Measurements from ENCODE around the gene RAB26. TPM values are rescaled to one million over a fixed set of nuclear protein-coding genes. Genes with fewer than 3 reads are reported as not detected.

The RAB26 gene
- total RNA-seq, 1 donor from 2014 or later, result 0.98 TPM

DNA sequence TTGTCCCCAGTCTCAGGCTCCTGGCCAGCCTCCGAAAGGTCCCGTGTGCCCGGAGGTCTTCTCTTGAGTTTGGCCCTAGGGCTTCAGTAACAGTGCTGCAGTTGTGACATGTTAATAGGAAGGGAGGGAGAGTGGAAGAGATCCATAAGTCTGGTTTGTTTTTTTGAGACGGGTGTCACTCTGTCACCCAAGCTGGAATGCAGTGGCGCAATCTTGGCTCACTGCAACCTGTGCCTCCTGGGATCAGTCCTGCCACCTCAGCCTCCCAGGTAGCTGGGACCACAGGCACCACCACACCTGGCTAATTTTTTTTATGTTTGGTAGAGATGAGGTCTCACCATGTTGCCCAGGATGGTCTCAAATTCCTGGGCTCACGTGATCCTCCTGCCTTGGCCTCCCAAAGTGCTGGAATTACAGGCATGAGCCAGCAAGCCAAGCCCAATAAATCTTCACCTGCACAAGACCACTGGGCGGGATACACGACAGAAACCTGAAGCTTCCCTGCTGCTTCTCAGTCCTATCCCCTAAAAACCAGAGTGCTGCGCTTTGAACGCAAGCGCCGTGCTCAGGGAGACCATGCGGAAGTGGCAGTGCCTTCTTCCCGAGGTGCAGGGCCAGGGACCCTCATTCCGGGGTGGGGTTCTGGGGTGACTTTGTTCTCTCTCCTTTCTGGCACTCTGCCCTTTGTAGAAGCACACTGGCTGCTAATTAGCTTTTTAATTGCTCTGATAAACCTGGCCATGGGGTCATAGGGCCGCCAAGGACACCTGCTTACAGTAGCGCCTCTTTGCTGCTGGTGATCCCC, 18.0 kb downstream of the RAB26 start:
- no peak for DNase-seq (ENCODE audit: low read depth, low spot score)
- Mint-ChIP-seq H3K4me1 (no peaks in the 10 kb centered on the region), H3K9me3 (no peaks in the 10 kb centered on the region), H3K36me3 (ENCODE audit: low read depth) (peaks cover 2% of the 10 kb centered on the region), H3K27ac (ENCODE audit: unreplicated experiment) (no peak overlapping the region), H3K27me3 (ENCODE audit: low read depth) (no peaks in the 10 kb centered on the region), H3K4me3 (no peak overlapping the region)
- TF ChIP-seq, protein P1, sequence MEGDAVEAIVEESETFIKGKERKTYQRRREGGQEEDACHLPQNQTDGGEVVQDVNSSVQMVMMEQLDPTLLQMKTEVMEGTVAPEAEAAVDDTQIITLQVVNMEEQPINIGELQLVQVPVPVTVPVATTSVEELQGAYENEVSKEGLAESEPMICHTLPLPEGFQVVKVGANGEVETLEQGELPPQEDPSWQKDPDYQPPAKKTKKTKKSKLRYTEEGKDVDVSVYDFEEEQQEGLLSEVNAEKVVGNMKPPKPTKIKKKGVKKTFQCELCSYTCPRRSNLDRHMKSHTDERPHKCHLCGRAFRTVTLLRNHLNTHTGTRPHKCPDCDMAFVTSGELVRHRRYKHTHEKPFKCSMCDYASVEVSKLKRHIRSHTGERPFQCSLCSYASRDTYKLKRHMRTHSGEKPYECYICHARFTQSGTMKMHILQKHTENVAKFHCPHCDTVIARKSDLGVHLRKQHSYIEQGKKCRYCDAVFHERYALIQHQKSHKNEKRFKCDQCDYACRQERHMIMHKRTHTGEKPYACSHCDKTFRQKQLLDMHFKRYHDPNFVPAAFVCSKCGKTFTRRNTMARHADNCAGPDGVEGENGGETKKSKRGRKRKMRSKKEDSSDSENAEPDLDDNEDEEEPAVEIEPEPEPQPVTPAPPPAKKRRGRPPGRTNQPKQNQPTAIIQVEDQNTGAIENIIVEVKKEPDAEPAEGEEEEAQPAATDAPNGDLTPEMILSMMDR (conservative IDR thresholded peaks at IDR 0.05), result no peak

DNA sequence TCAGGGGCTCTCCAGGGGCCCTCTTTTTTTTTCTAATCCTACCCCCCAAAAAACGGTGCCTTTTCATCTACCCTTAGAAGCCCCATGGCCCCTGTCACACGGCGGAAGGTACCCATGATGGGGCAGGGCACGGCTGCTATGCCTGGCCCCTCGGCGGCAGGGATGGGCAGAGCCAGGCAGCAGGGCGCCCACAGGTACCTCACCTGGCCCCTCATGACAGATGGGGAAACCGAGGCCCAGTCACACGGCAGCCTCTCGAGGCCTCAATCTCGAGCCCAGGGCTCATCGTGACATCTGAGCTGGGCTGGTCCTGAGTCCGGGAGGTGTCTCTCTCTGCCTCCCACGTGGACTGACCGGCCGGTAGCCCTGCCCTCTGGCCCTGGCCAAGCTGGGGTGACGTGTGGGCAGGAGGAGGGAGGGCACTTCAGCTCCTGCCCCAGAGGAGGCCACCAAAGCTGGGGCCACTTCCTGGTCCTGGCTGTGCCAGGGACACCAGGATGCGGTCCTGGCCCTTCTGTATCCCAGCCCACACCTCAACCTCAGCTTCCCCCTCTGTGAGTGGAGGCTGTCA, 18.7 kb downstream of the RAB26 start:
- TF ChIP-seq, protein P1 (conservative IDR thresholded peaks at IDR 0.05), result no peak
- H3K36me3 Mint-ChIP-seq (ENCODE audit: low read depth), result peaks cover 2% of the 10 kb centered on the region
- H3K27me3 Mint-ChIP-seq (ENCODE audit: low read depth), result no peaks in the 10 kb centered on the region
- no peak overlapping the region for H3K4me3 Mint-ChIP-seq
- DNase-seq (ENCODE audit: low read depth, low spot score), result no peak
- H3K27ac Mint-ChIP-seq (ENCODE audit: unreplicated experiment), result no peak overlapping the region
- no peaks in the 10 kb centered on the region for H3K9me3 Mint-ChIP-seq
- no peaks in the 10 kb centered on the region for H3K4me1 Mint-ChIP-seq

DNA sequence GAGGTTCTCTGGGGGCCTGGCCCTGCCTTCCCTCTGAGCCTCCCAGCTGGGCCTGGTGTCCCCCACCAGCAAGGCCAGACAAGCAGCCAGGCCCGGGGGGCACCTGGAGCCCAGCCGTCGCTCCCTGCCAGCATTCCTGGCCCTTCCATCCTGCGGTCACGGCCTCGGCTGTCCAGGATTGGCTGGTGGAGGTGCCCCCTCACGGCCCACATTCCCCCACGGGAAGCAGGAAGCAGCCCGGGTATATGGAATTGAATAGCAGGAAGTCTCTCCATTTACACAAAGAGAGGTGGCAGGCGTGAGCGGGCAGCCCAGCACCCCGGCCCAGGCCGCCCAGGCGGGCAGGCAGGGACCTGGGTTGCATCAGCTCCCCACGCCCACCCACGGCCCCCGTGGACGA, 21.7 kb downstream of the RAB26 start:
- Mint-ChIP-seq H3K27ac (ENCODE audit: unreplicated experiment) (no peak overlapping the region), H3K9me3 (no peaks in the 10 kb centered on the region), H3K4me1 (no peaks in the 10 kb centered on the region), H3K36me3 (ENCODE audit: low read depth) (peaks cover 2% of the 10 kb centered on the region), H3K27me3 (ENCODE audit: low read depth) (no peaks in the 10 kb centered on the region), H3K4me3 (no peak overlapping the region)
- TF ChIP-seq, protein P1 (conservative IDR thresholded peaks at IDR 0.05), result no peak
- DNase-seq (ENCODE audit: low read depth, low spot score), result no peak

DNA sequence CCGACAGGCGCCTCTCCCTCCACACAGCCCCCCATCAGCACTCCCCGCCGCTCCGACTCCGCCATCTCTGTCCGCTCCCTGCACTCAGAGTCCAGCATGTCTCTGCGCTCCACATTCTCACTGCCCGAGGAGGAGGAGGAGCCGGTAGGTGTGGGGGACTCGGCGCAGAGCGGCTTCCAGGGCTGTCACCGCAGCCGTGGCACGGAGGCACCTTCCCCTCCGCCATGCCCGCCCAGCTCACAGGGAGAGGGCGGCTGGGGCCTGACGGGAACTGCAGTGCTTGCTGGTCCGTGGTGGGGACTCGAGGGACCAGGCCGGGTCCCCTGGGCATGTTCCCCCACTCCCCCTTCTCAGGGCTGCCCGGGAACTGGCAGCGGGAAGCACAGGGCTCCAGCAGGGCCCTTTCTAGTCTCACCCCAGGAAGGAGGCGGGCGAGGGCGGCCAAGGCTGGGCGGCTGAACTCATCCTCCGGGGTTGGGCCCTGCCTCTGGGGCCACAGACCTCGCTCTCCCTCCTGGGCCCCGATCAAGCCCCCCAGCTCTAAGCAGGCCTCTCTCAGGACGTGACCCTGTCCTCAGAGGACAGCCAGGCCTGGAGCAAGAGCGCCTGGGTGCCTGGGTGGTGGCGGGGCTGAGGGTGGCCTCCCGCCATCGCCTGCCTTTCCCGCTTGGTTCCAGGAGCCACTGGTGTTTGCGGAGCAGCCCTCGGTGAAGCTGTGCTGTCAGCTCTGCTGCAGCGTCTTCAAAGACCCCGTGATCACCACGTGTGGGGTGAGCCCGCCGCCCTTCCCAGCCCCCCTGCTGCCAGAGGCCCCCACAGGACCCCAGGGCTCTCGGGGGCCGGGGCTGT, 22.4 kb downstream of the RAB26 start:
- DNase-seq (ENCODE audit: low read depth, low spot score), result no peak
- H3K4me3 Mint-ChIP-seq, result no peak overlapping the region
- no peak overlapping the region for H3K27ac Mint-ChIP-seq (ENCODE audit: unreplicated experiment)

DNA sequence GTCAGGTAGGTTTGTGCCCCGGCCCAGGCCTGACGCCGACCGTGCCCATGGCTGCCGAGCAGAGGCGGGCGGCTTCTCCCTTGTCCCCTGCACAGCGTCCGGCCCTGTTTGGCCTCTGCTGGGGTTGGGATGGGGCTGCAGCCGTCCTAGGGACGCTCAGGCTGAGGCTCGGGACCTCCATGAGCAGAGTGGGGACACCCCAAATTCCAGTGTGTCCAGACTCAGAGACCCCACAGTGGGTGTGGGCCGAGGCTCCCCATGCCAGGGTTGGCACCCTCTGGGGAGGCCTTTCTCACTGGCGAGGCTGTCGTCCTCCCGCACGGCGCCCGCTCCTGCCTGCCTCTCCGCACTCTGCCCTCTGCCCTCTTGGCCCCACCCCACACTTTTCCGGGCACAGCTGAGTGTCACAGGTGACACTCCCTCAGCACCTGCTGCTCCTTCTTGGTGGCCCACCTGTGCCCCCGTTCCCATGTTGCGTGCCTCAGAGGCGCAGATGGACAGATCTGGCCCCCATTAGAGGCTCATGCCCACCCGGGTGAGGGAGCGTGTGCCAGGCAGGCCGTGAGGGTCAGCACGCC, 23.3 kb downstream of the RAB26 start:
- no peak overlapping the region for H3K27ac Mint-ChIP-seq (ENCODE audit: unreplicated experiment)
- H3K4me3 Mint-ChIP-seq, result no peak overlapping the region
- no peak for DNase-seq (ENCODE audit: low read depth, low spot score)
- TF ChIP-seq, protein P1 (conservative IDR thresholded peaks at IDR 0.05), result no peak
- H3K9me3 Mint-ChIP-seq, result no peaks in the 10 kb centered on the region
- H3K36me3 Mint-ChIP-seq (ENCODE audit: low read depth), result peaks cover 2% of the 10 kb centered on the region
- no peaks in the 10 kb centered on the region for H3K4me1 Mint-ChIP-seq
- H3K27me3 Mint-ChIP-seq (ENCODE audit: low read depth), result no peaks in the 10 kb centered on the region

More for the DNA sequence above, 22.4 kb downstream of the RAB26 start:
- Mint-ChIP-seq H3K9me3 (no peaks in the 10 kb centered on the region), H3K27me3 (ENCODE audit: low read depth) (no peaks in the 10 kb centered on the region), H3K4me1 (no peaks in the 10 kb centered on the region), H3K36me3 (ENCODE audit: low read depth) (peaks cover 2% of the 10 kb centered on the region)
- TF ChIP-seq, protein P1 (conservative IDR thresholded peaks at IDR 0.05), result no peak
